Measurements from ENCODE around the gene TBC1D20. TPM values are rescaled to one million over a fixed set of nuclear protein-coding genes. Genes with fewer than 3 reads are reported as not detected.

Gene TBC1D20
- total RNA-seq, 1 experiment from 2014 or later = 18.7 TPM

- CTCF ChIA-PET = no interaction called here
- DNase-seq = no peak
- Mint-ChIP-seq H3K27me3 (ENCODE audit: unreplicated experiment) (no peaks in the 10 kb centered on the region), H3K36me3 (ENCODE audit: insufficient read depth, unreplicated experiment) (peaks cover 91% of the 10 kb centered on the region), H3K4me1 (ENCODE audit: low read depth, unreplicated experiment) (peaks cover 9% of the 10 kb centered on the region), H3K27ac (ENCODE audit: unreplicated experiment) (peak overlapping the region; percentile 80), H3K9me3 (ENCODE audit: low read depth, unreplicated experiment) (no peaks in the 10 kb centered on the region), H3K4me3 (ENCODE audit: low read depth, unreplicated experiment) (no peak overlapping the region)
- no TSS peak for BruUV-seq (replicated peaks)
- intact Hi-C loops (cut with micrococcal nuclease; ENCODE audit: unreplicated experiment) = no loop called here
- TF ChIP-seq CTCF (IDR thresholded peaks at IDR 0.05; ENCODE audit: unreplicated experiment) = no peak
Observed at GRCh38 chr20:434221-434620, 28.1 kb downstream of the TBC1D20 start.

DNA sequence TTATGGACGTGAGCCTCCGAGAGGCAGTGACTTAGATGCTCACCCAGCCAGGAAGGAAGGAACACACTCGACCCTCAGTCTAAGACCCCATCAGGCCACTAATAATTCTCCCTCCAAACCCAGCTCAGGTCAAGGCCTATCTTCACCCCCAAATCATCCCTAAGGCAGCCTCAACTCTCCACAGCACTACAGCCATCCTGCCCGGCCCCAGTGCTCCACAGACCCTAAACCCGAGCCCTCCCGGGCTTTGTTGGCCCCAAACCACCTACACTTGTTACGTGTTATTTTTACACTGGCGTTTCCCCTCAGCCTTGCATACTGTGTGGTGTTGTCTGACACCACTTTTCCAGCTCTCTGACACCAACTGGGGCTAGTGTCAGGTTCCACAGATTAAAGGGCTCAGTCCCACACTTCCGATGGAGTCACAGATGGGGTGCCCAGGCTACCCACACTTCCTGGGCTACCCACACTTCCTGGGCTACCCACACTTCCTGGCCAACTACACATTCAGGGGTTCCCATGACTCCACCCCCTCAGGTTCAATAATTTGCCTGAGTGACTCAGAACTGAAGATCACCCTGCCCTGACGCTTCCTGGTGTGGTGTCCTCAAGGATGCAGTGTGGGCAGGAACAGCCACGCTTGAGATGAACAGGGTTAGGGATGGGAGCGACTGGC, 28.9 kb downstream of the TBC1D20 start:
- peak overlapping the region; percentile 80 for H3K27ac Mint-ChIP-seq (ENCODE audit: unreplicated experiment)
- TF ChIP-seq CTCF (IDR thresholded peaks at IDR 0.05; ENCODE audit: unreplicated experiment) = no peak
- intact Hi-C loops (cut with micrococcal nuclease; ENCODE audit: unreplicated experiment) = no loop called here
- CTCF ChIA-PET = no interaction called here
- H3K4me1 Mint-ChIP-seq (ENCODE audit: low read depth, unreplicated experiment) = peaks cover 9% of the 10 kb centered on the region
- no peaks in the 10 kb centered on the region for H3K9me3 Mint-ChIP-seq (ENCODE audit: low read depth, unreplicated experiment)
- BruUV-seq (replicated peaks) = no TSS peak
- H3K36me3 Mint-ChIP-seq (ENCODE audit: insufficient read depth, unreplicated experiment) = peaks cover 94% of the 10 kb centered on the region
- H3K4me3 Mint-ChIP-seq (ENCODE audit: low read depth, unreplicated experiment) = no peak overlapping the region
- DNase-seq = no peak
- H3K27me3 Mint-ChIP-seq (ENCODE audit: unreplicated experiment) = no peaks in the 10 kb centered on the region

DNA sequence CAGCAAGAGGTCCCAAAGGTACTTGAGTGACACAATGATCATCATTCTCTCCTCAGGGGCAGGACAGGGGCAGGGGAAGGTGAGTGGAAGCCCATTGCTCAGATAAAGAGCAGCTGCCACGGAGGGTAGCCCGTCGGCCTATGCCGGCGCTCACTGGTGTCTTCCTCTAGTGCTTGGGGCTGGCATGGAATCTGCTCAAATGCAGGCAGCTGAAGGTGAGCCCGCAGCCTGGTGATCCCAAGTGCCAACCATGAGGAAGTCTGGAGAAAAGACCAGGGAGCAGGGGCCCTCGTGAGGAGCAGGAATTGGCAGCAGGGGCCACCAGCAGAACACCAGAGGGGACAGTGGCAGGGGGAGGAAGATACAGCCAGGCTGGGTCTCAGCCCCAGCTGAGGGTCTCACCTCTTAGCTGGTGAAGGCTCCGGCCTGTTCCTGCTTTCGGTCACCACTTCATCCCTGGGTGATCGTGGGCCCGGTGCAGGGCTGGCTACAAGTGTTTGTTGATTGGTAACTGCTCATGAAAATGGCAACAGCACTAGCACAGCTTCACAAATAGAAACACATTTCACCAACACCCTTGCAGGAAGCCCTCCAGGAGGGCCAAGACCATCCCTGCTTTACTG, 29.5 kb downstream of the TBC1D20 start:
- CTCF ChIA-PET = no interaction called here
- TF ChIP-seq CTCF (IDR thresholded peaks at IDR 0.05; ENCODE audit: unreplicated experiment) = no peak
- H3K36me3 Mint-ChIP-seq (ENCODE audit: insufficient read depth, unreplicated experiment) = peaks cover 95% of the 10 kb centered on the region
- intact Hi-C loops (cut with micrococcal nuclease; ENCODE audit: unreplicated experiment) = no loop called here
- DNase-seq = no peak
- peaks cover 9% of the 10 kb centered on the region for H3K4me1 Mint-ChIP-seq (ENCODE audit: low read depth, unreplicated experiment)
- H3K9me3 Mint-ChIP-seq (ENCODE audit: low read depth, unreplicated experiment) = no peaks in the 10 kb centered on the region
- H3K4me3 Mint-ChIP-seq (ENCODE audit: low read depth, unreplicated experiment) = no peak overlapping the region
- BruUV-seq (replicated peaks) = no TSS peak
- H3K27me3 Mint-ChIP-seq (ENCODE audit: unreplicated experiment) = no peaks in the 10 kb centered on the region
- H3K27ac Mint-ChIP-seq (ENCODE audit: unreplicated experiment) = peak overlapping the region; percentile 80

GRCh38 chr20:432208-432607, 30.1 kb downstream of the TBC1D20 start:
- intact Hi-C loops (cut with micrococcal nuclease; ENCODE audit: unreplicated experiment) = no loop called here
- no peaks in the 10 kb centered on the region for H3K27me3 Mint-ChIP-seq (ENCODE audit: unreplicated experiment)
- CTCF ChIA-PET = interaction anchor here (1.0 kb wide), 1 partner anchor 80 kb away, joined by 4 read pairs; no protein-coding TSS in a partner anchor
- H3K36me3 Mint-ChIP-seq (ENCODE audit: insufficient read depth, unreplicated experiment) = peaks cover 95% of the 10 kb centered on the region
- no peak for DNase-seq
- no peaks in the 10 kb centered on the region for H3K9me3 Mint-ChIP-seq (ENCODE audit: low read depth, unreplicated experiment)
- no peak overlapping the region for H3K27ac Mint-ChIP-seq (ENCODE audit: unreplicated experiment)
- no peak overlapping the region for H3K4me3 Mint-ChIP-seq (ENCODE audit: low read depth, unreplicated experiment)
- peaks cover 9% of the 10 kb centered on the region for H3K4me1 Mint-ChIP-seq (ENCODE audit: low read depth, unreplicated experiment)
- TF ChIP-seq CTCF (IDR thresholded peaks at IDR 0.05; ENCODE audit: unreplicated experiment) = no peak
- BruUV-seq (replicated peaks) = no TSS peak
